Mesenchymal stem cell (in vitro differentiated cells and primary cell): ENCODE results near the gene PARD3B.

Source experiments
- DNase-seq: peaks from one replicate; pipeline ENCODE4 v3.0.0-alpha.2; 2013
- H2AFZ ChIP-seq: one replicate; pipeline ENCODE4 v1.6.1; 2013; ENCODE audit warnings: low read depth, mild to moderate bottlenecking, control low read depth, inconsistent platforms, low read length, moderate library complexity
- H2AK5ac ChIP-seq: 2 replicates; pipeline ENCODE4 v1.6.1; 2013; ENCODE audit warnings: low read length, moderate library complexity, mild to moderate bottlenecking, inconsistent platforms; ENCODE audit not compliant: severe bottlenecking
- H2BK120ac ChIP-seq: one replicate; pipeline ENCODE4 v1.6.1; 2013; ENCODE audit warnings: low read depth, mild to moderate bottlenecking, inconsistent platforms, low read length, moderate library complexity
- H2BK12ac ChIP-seq, 2 experiments: one replicate each; pipeline ENCODE4 v1.6.1; 2013; ENCODE audit warnings: inconsistent platforms in 2 of 2, low read length in 2 of 2, mild to moderate bottlenecking in 2 of 2, moderate library complexity in 2 of 2, control low read depth in 1 of 2
- H2BK15ac ChIP-seq: one replicate; pipeline ENCODE4 v1.6.1; 2013; ENCODE audit warnings: mild to moderate bottlenecking, low read depth, inconsistent platforms; ENCODE audit not compliant: poor library complexity, severe bottlenecking
- H2BK5ac ChIP-seq: 2 replicates; pipeline ENCODE4 v1.6.1; 2013; ENCODE audit warnings: low read depth, mild to moderate bottlenecking, low read length, control low read depth, inconsistent platforms; ENCODE audit not compliant: poor library complexity, severe bottlenecking
- H3K14ac ChIP-seq, 2 experiments: one replicate each; pipeline ENCODE4 v1.6.1; 2013; ENCODE audit warnings: inconsistent platforms in 2 of 2, low read length in 2 of 2, control low read depth in 1 of 2, mild to moderate bottlenecking in 1 of 2, moderate library complexity in 1 of 2
- H3K18ac ChIP-seq, 2 experiments: one replicate each; pipeline ENCODE4 v1.6.1; 2013; ENCODE audit warnings: inconsistent platforms in 2 of 2, low read length in 2 of 2, control low read depth in 1 of 2, low read depth in 1 of 2, mild to moderate bottlenecking in 1 of 2
- H3K23ac ChIP-seq, 2 experiments: one replicate each; pipeline ENCODE4 v1.6.1; 2013; ENCODE audit warnings: inconsistent platforms in 2 of 2, low read length in 2 of 2, mild to moderate bottlenecking in 2 of 2, moderate library complexity in 2 of 2, control low read depth in 1 of 2
- H3K27ac ChIP-seq: 2 replicates; pipeline ENCODE4 v1.5.1; 2013; ENCODE audit warnings: mild to moderate bottlenecking, moderate library complexity, low read length, control low read depth, inconsistent platforms; ENCODE audit not compliant: poor library complexity, severe bottlenecking
- H3K27me3 ChIP-seq, 2 experiments: 2 replicates each; pipeline versions ENCODE4 v1.6.1 to v1.7.0; 2013; ENCODE audit warnings: low read length in 2 of 2, mild to moderate bottlenecking in 2 of 2, moderate library complexity in 2 of 2, control low read depth in 1 of 2, inconsistent platforms in 1 of 2; ENCODE audit not compliant: control insufficient read depth in 1 of 2, insufficient read depth in 1 of 2
- H3K36me3 ChIP-seq, 2 experiments: 2 replicates each; pipeline versions ENCODE4 v1.6.1 to v1.7.0; 2013; ENCODE audit warnings: low read length in 2 of 2, control low read depth in 1 of 2, inconsistent platforms in 1 of 2, low read depth in 1 of 2, mild to moderate bottlenecking in 1 of 2; ENCODE audit not compliant: insufficient read depth in 2 of 2, control insufficient read depth in 1 of 2
- H3K4ac ChIP-seq, 2 experiments: one replicate each; pipeline ENCODE4 v1.6.1; 2013; ENCODE audit warnings: inconsistent platforms in 2 of 2, low read length in 2 of 2, mild to moderate bottlenecking in 2 of 2, moderate library complexity in 2 of 2, control low read depth in 1 of 2, low read depth in 1 of 2
- H3K4me1 ChIP-seq: 2 replicates; pipeline ENCODE4 v1.6.1; 2013; ENCODE audit warnings: low read depth, low read length, control low read depth; ENCODE audit not compliant: control insufficient read depth, insufficient read depth
- H3K4me2 ChIP-seq: 2 replicates; pipeline ENCODE4 v1.6.1; 2013; ENCODE audit warnings: low read length, mild to moderate bottlenecking, inconsistent platforms; ENCODE audit not compliant: poor library complexity, severe bottlenecking
- H3K4me3 ChIP-seq, 2 experiments: 2 replicates each; pipeline versions ENCODE4 v1.5.1 to v1.7.0; 2013; ENCODE audit warnings: low read length in 2 of 2, mild to moderate bottlenecking in 2 of 2, control low read depth in 1 of 2, low read depth in 1 of 2; ENCODE audit not compliant: insufficient read depth in 1 of 2
- H3K79me1 ChIP-seq: replicated peaks from 2 replicates; pipeline ENCODE4 v1.6.1; 2013; ENCODE audit warnings: mild to moderate bottlenecking, control low read depth, low read length, inconsistent platforms; ENCODE audit not compliant: poor library complexity, severe bottlenecking
- H3K9ac ChIP-seq: 2 replicates; pipeline ENCODE4 v1.7.0; 2013; ENCODE audit warnings: mild to moderate bottlenecking, low read length, moderate library complexity
- H3K9me3 ChIP-seq: 2 replicates; pipeline ENCODE4 v1.7.0; 2013; ENCODE audit warnings: mild to moderate bottlenecking, low read length; ENCODE audit not compliant: control insufficient read depth
- H4K8ac ChIP-seq: one replicate; pipeline ENCODE4 v1.6.1; 2013; ENCODE audit warnings: inconsistent platforms, mild to moderate bottlenecking, low read length, moderate library complexity
- H4K91ac ChIP-seq: one replicate; pipeline ENCODE4 v1.6.1; 2013; ENCODE audit warnings: mild to moderate bottlenecking, low read length, inconsistent platforms
- WGBS: methylation state at CpG from one replicate; pipeline ENCODE4 v1.1.7; 2013; ENCODE audit warnings: mixed read lengths; 5-methylcytosine and 5-hydroxymethylcytosine counted together

Gene PARD3B

GRCh38 chr2:204535356-204535755, 9.9 kb upstream of the PARD3B start:
- no peak overlapping the region for H3K14ac ChIP-seq
- no peak overlapping the region for H4K91ac ChIP-seq
- H2BK12ac ChIP-seq = no peak overlapping the region
- H2BK120ac ChIP-seq = no peak overlapping the region
- no peak overlapping the region for H2AFZ ChIP-seq
- 100% methylated on average over 1 of the region's 3 CpGs for WGBS
- no peak overlapping the region for H2AK5ac ChIP-seq
- no peak overlapping the region for H3K9ac ChIP-seq
- H3K4me3 ChIP-seq = no peak overlapping the region
- no peak overlapping the region for H3K4me2 ChIP-seq
- H4K8ac ChIP-seq = no peak overlapping the region
- H3K4ac ChIP-seq = no peak overlapping the region
- no peaks in the 10 kb centered on the region for H3K36me3 ChIP-seq
- H3K23ac ChIP-seq = no peak overlapping the region
- H3K18ac ChIP-seq = no peak overlapping the region
- no peak for DNase-seq
- peaks cover 5% of the 10 kb centered on the region for H3K4me1 ChIP-seq
- H3K9me3 ChIP-seq = no peaks in the 10 kb centered on the region
- no peak overlapping the region for H2BK5ac ChIP-seq
- H3K27ac ChIP-seq = no peak overlapping the region
- H2BK15ac ChIP-seq = no peak overlapping the region
- no peaks in the 10 kb centered on the region for H3K27me3 ChIP-seq
- no peaks in the 10 kb centered on the region for H3K79me1 ChIP-seq

GRCh38 chr2:204535764-204536163, 9.5 kb upstream of the PARD3B start:
- H2BK5ac ChIP-seq = no peak overlapping the region
- peaks cover 5% of the 10 kb centered on the region for H3K4me1 ChIP-seq
- H2AK5ac ChIP-seq = no peak overlapping the region
- no peak for DNase-seq
- H3K27me3 ChIP-seq = no peaks in the 10 kb centered on the region
- H3K27ac ChIP-seq = no peak overlapping the region
- H4K91ac ChIP-seq = no peak overlapping the region
- no peak overlapping the region for H2BK12ac ChIP-seq
- H3K18ac ChIP-seq = no peak overlapping the region
- H3K4me3 ChIP-seq = no peak overlapping the region
- no peak overlapping the region for H2BK120ac ChIP-seq
- H3K23ac ChIP-seq = no peak overlapping the region
- no peaks in the 10 kb centered on the region for H3K79me1 ChIP-seq
- no peak overlapping the region for H2BK15ac ChIP-seq
- no peak overlapping the region for H3K4me2 ChIP-seq
- no peak overlapping the region for H3K4ac ChIP-seq
- H3K14ac ChIP-seq = no peak overlapping the region
- H3K9me3 ChIP-seq = no peaks in the 10 kb centered on the region
- no peaks in the 10 kb centered on the region for H3K36me3 ChIP-seq
- no peak overlapping the region for H3K9ac ChIP-seq
- WGBS = 95% methylated on average over 1 of the region's 1 CpG
- H2AFZ ChIP-seq = no peak overlapping the region
- H4K8ac ChIP-seq = no peak overlapping the region

GRCh38 chr2:204538182-204539018, 6.9 kb upstream of the PARD3B start:
- no peak overlapping the region for H3K9ac ChIP-seq
- 31% methylated on average over 9 of the region's 10 CpGs for WGBS
- no peaks in the 10 kb centered on the region for H3K79me1 ChIP-seq
- DNase-seq = peak; percentile 71
- no peak overlapping the region for H2BK120ac ChIP-seq
- H4K91ac ChIP-seq = no peak overlapping the region
- H4K8ac ChIP-seq = peak overlapping the region; percentile 45
- no peak overlapping the region for H3K14ac ChIP-seq
- no peaks in the 10 kb centered on the region for H3K36me3 ChIP-seq
- H3K18ac ChIP-seq = peak overlapping the region; percentile 37 to 77
- H3K23ac ChIP-seq = no peak overlapping the region
- peak overlapping the region; percentile 26 for H3K27ac ChIP-seq
- peaks cover 5% of the 10 kb centered on the region for H3K4me1 ChIP-seq
- H2AFZ ChIP-seq = peak overlapping the region; percentile 73
- no peak overlapping the region for H2BK5ac ChIP-seq
- peaks cover 0 to 1% of the 10 kb centered on the region in 2 experiments for H3K27me3 ChIP-seq
- H3K4ac ChIP-seq = no peak overlapping the region
- H2BK15ac ChIP-seq = no peak overlapping the region
- H3K4me2 ChIP-seq = peak overlapping the region; percentile 36
- H2AK5ac ChIP-seq = no peak overlapping the region
- H2BK12ac ChIP-seq = no peak overlapping the region
- H3K9me3 ChIP-seq = no peaks in the 10 kb centered on the region
- no peak overlapping the region for H3K4me3 ChIP-seq

GRCh38 chr2:204539019-204539385, 6.3 kb upstream of the PARD3B start:
- Histone ChIP-seq H3K27ac (no peak overlapping the region), H3K4me3 (no peak overlapping the region), H3K14ac (no peak overlapping the region), H2BK12ac (no peak overlapping the region), H3K4me2 (no peak overlapping the region), H4K91ac (no peak overlapping the region), H3K18ac (no peak overlapping the region), H3K79me1 (no peaks in the 10 kb centered on the region), H3K9ac (no peak overlapping the region), H3K36me3 (no peaks in the 10 kb centered on the region), H3K23ac (no peak overlapping the region), H2BK120ac (no peak overlapping the region), H3K4ac (no peak overlapping the region), H2BK5ac (no peak overlapping the region), H3K4me1 (peaks cover 2% of the 10 kb centered on the region), H3K27me3 (peaks cover 0 to 6% of the 10 kb centered on the region in 2 experiments), H2AK5ac (no peak overlapping the region), H2AFZ (no peak overlapping the region), H3K9me3 (no peaks in the 10 kb centered on the region), H4K8ac (no peak overlapping the region), H2BK15ac (no peak overlapping the region)
- no CpG with 5 or more reads among the region's 1 CpG for WGBS
- DNase-seq = no peak
